ENCODE results near the gene WIPF3.

WIPF3 gene

GRCh38 chr7:29852457-29852856 is 46.1 kb downstream of the WIPF3 start:
- no peak for DNase-seq

- DNase-seq = peak; percentile 38
Observed at GRCh38 chr7:29853072-29853471, 46.8 kb downstream of the WIPF3 start.

- DNase-seq = peak; percentile 29
Observed at GRCh38 chr7:29853789-29854188, 47.5 kb downstream of the WIPF3 start.

- DNase-seq = peak; percentile 78
Observed at GRCh38 chr7:29854257-29854938, 48.1 kb downstream of the WIPF3 start.

GRCh38 chr7:29857654-29858053 is 51.3 kb downstream of the WIPF3 start:
- no peak for DNase-seq

- DNase-seq = no peak
Observed at GRCh38 chr7:29858191-29858951, 52.1 kb downstream of the WIPF3 start.

GRCh38 chr7:29859104-29859503 is 52.8 kb downstream of the WIPF3 start:
- DNase-seq = no peak

GRCh38 chr7:29859524-29860185 is 53.3 kb downstream of the WIPF3 start:
- DNase-seq = no peak

GRCh38 chr7:29860186-29860585 is 53.9 kb downstream of the WIPF3 start:
- DNase-seq = no peak

GRCh38 chr7:29861884-29862283 is 55.6 kb downstream of the WIPF3 start:
- DNase-seq = no peak

- DNase-seq = no peak
Observed at GRCh38 chr7:29864656-29865055, 58.3 kb downstream of the WIPF3 start.

GRCh38 chr7:29865526-29865925 is 59.2 kb downstream of the WIPF3 start:
- DNase-seq = no peak

- no peak for DNase-seq
Observed at GRCh38 chr7:29866490-29866930, 60.2 kb downstream of the WIPF3 start.

GRCh38 chr7:29871787-29872398 is 65.6 kb downstream of the WIPF3 start:
- no peak for DNase-seq

GRCh38 chr7:29873644-29874294 is 67.5 kb downstream of the WIPF3 start:
- no peak for DNase-seq

GRCh38 chr7:29875741-29876140 is 69.4 kb downstream of the WIPF3 start:
- DNase-seq = no peak

- DNase-seq = no peak
Observed at GRCh38 chr7:29877196-29877595, 70.9 kb downstream of the WIPF3 start.

- DNase-seq = peak; percentile 54
Observed at GRCh38 chr7:29878081-29878688, 71.9 kb downstream of the WIPF3 start.

GRCh38 chr7:29879609-29880008 is 73.3 kb downstream of the WIPF3 start:
- no peak for DNase-seq

GRCh38 chr7:29881724-29882123 is 75.4 kb downstream of the WIPF3 start:
- no peak for DNase-seq

- no peak for DNase-seq
Observed at GRCh38 chr7:29882481-29882880, 76.2 kb downstream of the WIPF3 start.
